Vagina (tissue), 2 donors: ENCODE data around the gene BCAM. TPM values are rescaled to one million over a fixed set of nuclear protein-coding genes. Genes with fewer than 3 reads are reported as not detected.
"Not testable (repeated sequence)": the region's sequence is repeated elsewhere in the genome, so short reads cannot be mapped to it uniquely, and the experiment has no call there.

ENCODE experiments used
- DNase-seq, 2 donors: peaks; one replicate each; pipeline ENCODE4 v3.0.0-alpha.2; 2017; ENCODE audit errors: extremely low spot score in 2 of 2
- H3K27ac ChIP-seq: fragments of 200-600 bp; sonication (generic); one replicate; pipeline ENCODE4 v1.5.1; 2019
- H3K27me3 ChIP-seq: fragments of 200-600 bp; sonication (generic); one replicate; pipeline ENCODE4 v1.5.1; 2019
- H3K36me3 ChIP-seq, 2 donors: fragments of 200-600 bp; sonication (generic); one replicate each; pipeline ENCODE4 v1.5.1; 2017 to 2019
- H3K4me1 ChIP-seq: fragments of 200-600 bp; sonication (generic); one replicate; pipeline ENCODE4 v1.5.1; 2019
- H3K4me3 ChIP-seq, 2 donors: fragments of 200-600 bp; sonication (generic); 1 replicate in 1 of 2; 2 replicates in 1 of 2; pipeline ENCODE4 v1.5.1; 2016 to 2019
- H3K9me3 ChIP-seq: fragments of 200-600 bp; sonication (generic); one replicate; pipeline ENCODE4 v1.5.1; 2019
- CTCF ChIP-seq, 3 experiments: fragments of 450-650 bp in 2 of 3; fragments of 200-600 bp in 1 of 3; sonication (generic) in 1 of 3; IDR thresholded peaks; one replicate each; pipeline ENCODE4 v1.5.1; 2017 to 2019; ENCODE audit warnings: antibody characterized with exemption in 3 of 3, mild to moderate bottlenecking in 2 of 3, moderate library complexity in 2 of 3
- POLR2A ChIP-seq, 2 donors: fragments of 450-650 bp; IDR thresholded peaks; one replicate each; pipeline ENCODE4 v1.6.1; 2017; ENCODE audit warnings: antibody characterized with exemption in 2 of 2, mild to moderate bottlenecking in 2 of 2, moderate library complexity in 2 of 2
- POLR2AphosphoS5 ChIP-seq, 2 donors: sonication (generic); formaldehyde crosslinking; IDR thresholded peaks; one replicate each; pipeline ENCODE4 v1.9.0; 2017; ENCODE audit warnings: antibody characterized with exemption in 2 of 2, mild to moderate bottlenecking in 2 of 2, low read depth in 1 of 2; ENCODE audit not compliant: insufficient read depth in 1 of 2
- intact Hi-C: fragments of 100-400 bp; cut with DNase I; formaldehyde crosslinking; loops from one replicate; pipeline ENCODE4 v1.15.1; 2023
- total RNA-seq: library from RNA; depleted of rRNA; stranded (reverse); fragments of >200 nt; gene quantifications from one replicate; pipeline ENCODE4 v1.2.3, GENCODE V29; 2016

Gene BCAM
- total RNA-seq, 1 donor from 2014 or later: 57.2 TPM

GRCh38 chr19:44822177-44822576 is 13.3 kb downstream of the BCAM start:
- TF ChIP-seq POLR2A (IDR thresholded peaks at IDR 0.05): no peak
- no peak for TF ChIP-seq POLR2AphosphoS5 (IDR thresholded peaks at IDR 0.05; ENCODE audit: insufficient read depth in 1 of 2, low read depth in 1 of 2)
- TF ChIP-seq CTCF (IDR thresholded peaks at IDR 0.05): no peak
- Histone ChIP-seq H3K36me3 (no peaks in the 10 kb centered on the region), H3K27ac (no peak overlapping the region), H3K27me3 (no peaks in the 10 kb centered on the region), H3K4me1 (peaks cover 8% of the 10 kb centered on the region), H3K9me3 (no peaks in the 10 kb centered on the region), H3K4me3 (no peak overlapping the region)
- DNase-seq: no peak
- intact Hi-C loops: no loop called here

- Histone ChIP-seq H3K4me1 (peaks cover 8% of the 10 kb centered on the region), H3K27ac (no peak overlapping the region), H3K4me3 (no peak overlapping the region), H3K36me3 (no peaks in the 10 kb centered on the region), H3K9me3 (no peaks in the 10 kb centered on the region), H3K27me3 (no peaks in the 10 kb centered on the region)
- no peak for DNase-seq
- TF ChIP-seq CTCF (IDR thresholded peaks at IDR 0.05): no peak
- TF ChIP-seq POLR2AphosphoS5 (IDR thresholded peaks at IDR 0.05; ENCODE audit: insufficient read depth in 1 of 2, low read depth in 1 of 2): no peak
- no peak for TF ChIP-seq POLR2A (IDR thresholded peaks at IDR 0.05)
- intact Hi-C loops: no loop called here
Measured at GRCh38 chr19:44822670-44823372, 13.9 kb downstream of the BCAM start.

GRCh38 chr19:44823373-44823698 is 14.4 kb downstream of the BCAM start:
- no peak for TF ChIP-seq CTCF (IDR thresholded peaks at IDR 0.05)
- no peak for TF ChIP-seq POLR2AphosphoS5 (IDR thresholded peaks at IDR 0.05; ENCODE audit: insufficient read depth in 1 of 2, low read depth in 1 of 2)
- TF ChIP-seq POLR2A (IDR thresholded peaks at IDR 0.05): no peak
- Histone ChIP-seq H3K27me3 (no peaks in the 10 kb centered on the region), H3K27ac (no peak overlapping the region), H3K36me3 (no peaks in the 10 kb centered on the region), H3K4me3 (no peak overlapping the region), H3K9me3 (no peaks in the 10 kb centered on the region), H3K4me1 (peaks cover 8% of the 10 kb centered on the region)
- intact Hi-C loops: no loop called here
- no peak for DNase-seq

- TF ChIP-seq POLR2AphosphoS5 (IDR thresholded peaks at IDR 0.05; ENCODE audit: insufficient read depth in 1 of 2, low read depth in 1 of 2) (no peak), POLR2A (IDR thresholded peaks at IDR 0.05) (no peak), CTCF (IDR thresholded peaks at IDR 0.05) (no peak)
- Histone ChIP-seq H3K27me3 (no peaks in the 10 kb centered on the region), H3K36me3 (no peaks in the 10 kb centered on the region), H3K9me3 (no peaks in the 10 kb centered on the region), H3K4me1 (peaks cover 8% of the 10 kb centered on the region), H3K27ac (no peak overlapping the region), H3K4me3 (no peak overlapping the region)
- no peak for DNase-seq
- intact Hi-C loops: no loop called here
Measured at GRCh38 chr19:44824761-44825160, 15.9 kb downstream of the BCAM start.

- H3K27me3 ChIP-seq, H3K27ac ChIP-seq, H3K4me3 ChIP-seq, H3K9me3 ChIP-seq, intact Hi-C loops, H3K4me1 ChIP-seq, H3K36me3 ChIP-seq, DNase-seq: not testable (repeated sequence)
Measured at GRCh38 chr19:44832875-44833274, 24.0 kb downstream of the BCAM start.

GRCh38 chr19:44834399-44834798 is 25.5 kb downstream of the BCAM start:
- H3K27me3 ChIP-seq, H3K4me3 ChIP-seq, H3K9me3 ChIP-seq, DNase-seq, H3K36me3 ChIP-seq, H3K4me1 ChIP-seq, H3K27ac ChIP-seq, intact Hi-C loops: not testable (repeated sequence)
